HepG2 (cell line): Measurements from ENCODE around the gene COL13A1. TPM values are rescaled to one million over a fixed set of nuclear protein-coding genes. Genes with fewer than 3 reads are reported as not detected.
A peak's percentile ranks its signal among the peaks of the same experiment; 100 is the strongest.

ENCODE experiments used
- ARID5B ChIP-seq: IDR thresholded peaks from 2 replicates; pipeline ENCODE4 v1.4.0; 2020; ENCODE audit warnings: mild to moderate bottlenecking, missing genetic modification reagents
- BRD4 ChIP-seq: sonication (generic); formaldehyde crosslinking; IDR thresholded peaks from 2 replicates; pipeline ENCODE4 v1.4.0; 2020; ENCODE audit warnings: missing genetic modification reagents
- CBX2 ChIP-seq, 2 experiments: fragments of 200-600 bp in 1 of 2; sonication (generic); formaldehyde crosslinking in 1 of 2; IDR thresholded peaks; 2 replicates each; pipeline versions ENCODE4 v1.7.0 to v1.8.1; 2018 to 2022; ENCODE audit warnings: low read depth in 2 of 2, low read length in 1 of 2, mild to moderate bottlenecking in 1 of 2, missing genetic modification reagents in 1 of 2
- CENPT ChIP-seq: sonication (generic); formaldehyde crosslinking; IDR thresholded peaks from 2 replicates; pipeline ENCODE4 v1.8.0; 2022; ENCODE audit warnings: low read depth, mild to moderate bottlenecking, moderate library complexity, missing genetic modification reagents
- ESRRA ChIP-seq: sonication (generic); formaldehyde crosslinking; IDR thresholded peaks from 2 replicates; pipeline ENCODE4 v1.5.1; 2020; ENCODE audit warnings: mild to moderate bottlenecking, low read depth, missing genetic modification reagents
- FOXJ3 ChIP-seq: sonication (generic); formaldehyde crosslinking; IDR thresholded peaks from 2 replicates; pipeline ENCODE4 v1.4.0; 2020; ENCODE audit warnings: missing genetic modification reagents, mild to moderate bottlenecking, borderline replicate concordance
- HNF1B ChIP-seq: sonication (generic); formaldehyde crosslinking; IDR thresholded peaks from 2 replicates; pipeline ENCODE4 v1.5.1; 2020; ENCODE audit warnings: mild to moderate bottlenecking, moderate library complexity, missing genetic modification reagents
- HNF4A ChIP-seq: sonication (generic); formaldehyde crosslinking; IDR thresholded peaks from 2 replicates; pipeline ENCODE4 v1.4.0; 2020; ENCODE audit warnings: missing genetic modification reagents
- MEIS1 ChIP-seq: sonication (generic); formaldehyde crosslinking; IDR thresholded peaks from 2 replicates; pipeline ENCODE4 v1.9.0; 2021; ENCODE audit warnings: mild to moderate bottlenecking, missing genetic modification reagents, moderate library complexity, borderline replicate concordance
- RXRB ChIP-seq: IDR thresholded peaks from 2 replicates; pipeline ENCODE4 v1.6.1; 2016; ENCODE audit warnings: borderline replicate concordance, missing genetic modification reagents, missing compliant biosample characterization
- SKI ChIP-seq: fragments of 450-650 bp; IDR thresholded peaks from one replicate; pipeline ENCODE4 v1.6.1; 2018; ENCODE audit warnings: mild to moderate bottlenecking; ENCODE audit not compliant: partially characterized antibody
- THAP11 ChIP-seq: IDR thresholded peaks from 2 replicates; pipeline ENCODE4 v1.6.1; 2016; ENCODE audit warnings: missing biosample characterization, missing genetic modification reagents
- TOPORS ChIP-seq: sonication (generic); formaldehyde crosslinking; IDR thresholded peaks from 2 replicates; pipeline ENCODE4 v1.8.0; 2023; ENCODE audit warnings: mild to moderate bottlenecking, missing genetic modification reagents
- ZHX1 ChIP-seq: sonication (generic); formaldehyde crosslinking; IDR thresholded peaks from 2 replicates; pipeline ENCODE4 v1.8.1; 2022; ENCODE audit warnings: low read depth, mild to moderate bottlenecking, missing genetic modification reagents
- ZNF263 ChIP-seq: sonication (generic); formaldehyde crosslinking; IDR thresholded peaks from 2 replicates; pipeline ENCODE4 v1.4.0; 2020; ENCODE audit warnings: missing genetic modification reagents
- ZNF280B ChIP-seq: sonication (generic); formaldehyde crosslinking; IDR thresholded peaks from 2 replicates; pipeline ENCODE4 v1.5.0; 2020; ENCODE audit warnings: missing genetic modification reagents, mild to moderate bottlenecking, borderline replicate concordance
- ZNF292 ChIP-seq: sonication (generic); formaldehyde crosslinking; IDR thresholded peaks from 2 replicates; pipeline ENCODE4 v1.8.1; 2022; ENCODE audit warnings: mild to moderate bottlenecking, low read depth, missing genetic modification reagents, borderline replicate concordance
- ZNF484 ChIP-seq: sonication (generic); formaldehyde crosslinking; IDR thresholded peaks from 2 replicates; pipeline ENCODE4 v1.5.1; 2020; ENCODE audit warnings: mild to moderate bottlenecking, low read depth, missing genetic modification reagents, borderline replicate concordance
- ZNF781 ChIP-seq: sonication (generic); formaldehyde crosslinking; IDR thresholded peaks from 2 replicates; pipeline ENCODE4 v1.5.1; 2020; ENCODE audit warnings: borderline replicate concordance, mild to moderate bottlenecking, missing genetic modification reagents; ENCODE audit errors: not compliant biosample characterization
- polyA plus RNA-seq, 8 experiments: library from polyadenylated mRNA; depleted of rRNA in 3 of 8; stranded (reverse) in 7 of 8; unstranded in 1 of 8; fragments of >200 nt; fragmentation: Illumina TruSeq in 4 of 8; extraction: Trizol in 4 of 8; gene quantifications; 2 replicates each; pipeline versions ENCODE4 v1.2.1 to v1.2.3, GENCODE V29; 2011 to 2016; ENCODE audit warnings: low read depth in 4 of 8, missing spikeins in 1 of 8, mixed read lengths in 1 of 8; ENCODE audit not compliant: insufficient read depth in 1 of 8
- total RNA-seq, 5 experiments: library from RNA; depleted of rRNA; stranded (reverse); fragments of >200 nt; fragmentation: Illumina TruSeq; extraction: Trizol; gene quantifications; 2 replicates each; pipeline ENCODE4 v1.2.3, GENCODE V29; 2016; ENCODE audit warnings: low read depth in 1 of 5

Gene COL13A1
- total and polyA plus RNA-seq, 2 of the 13 experiments (the other 11 are each of a cell fraction or from before 2014, with no cell fraction given): 0.07 TPM; not detected in 1

GRCh38 chr10:69879634-69880257 lies 78.0 kb downstream of the COL13A1 start (continued):
- TF ChIP-seq HNF4A: peak; percentile 74
- no peak for TF ChIP-seq ZNF781 (CRISPR knock-in tag)
- no peak for TF ChIP-seq CBX2 (IDR thresholded peaks at IDR 0.05; ENCODE audit: low read depth, low read length)
- no peak for TF ChIP-seq CBX2 (CRISPR knock-in tag; IDR thresholded peaks at IDR 0.05; ENCODE audit: low read depth)
- peak; percentile 80 for TF ChIP-seq SKI
- no peak for TF ChIP-seq THAP11 (CRISPR knock-in tag)
- TF ChIP-seq ZNF484 (CRISPR knock-in tag): no peak
- TF ChIP-seq ZNF292: peak; percentile 25; the same call in 1 of the 2 replicates
- TF ChIP-seq ARID5B (CRISPR knock-in tag): peak; percentile 16; the same call in 1 of the 2 replicates
- peak; percentile 43; the same call in 1 of the 2 replicates for TF ChIP-seq MEIS1
- peak; percentile 70 for TF ChIP-seq RXRB (CRISPR knock-in tag)
- TF ChIP-seq ZNF263: no peak
- TF ChIP-seq ZNF280B (CRISPR knock-in tag): no peak
- no peak for TF ChIP-seq TOPORS (CRISPR knock-in tag)
- 0 out of 2 replicates have a peak, but pooled peaks have one; percentile 17 for TF ChIP-seq ZHX1 (CRISPR knock-in tag)
- no peak for TF ChIP-seq CENPT
- 0 out of 2 replicates have a peak, but pooled peaks have one; percentile 43 for TF ChIP-seq HNF1B (CRISPR knock-in tag)
- 0 out of 2 replicates have a peak, but pooled peaks have one; percentile 38 for TF ChIP-seq ESRRA (CRISPR knock-in tag)
- no peak for TF ChIP-seq FOXJ3 (CRISPR knock-in tag)
- TF ChIP-seq BRD4 (CRISPR knock-in tag): no peak
